Spleen (tissue), 7 donors: ENCODE data around the gene AMY2A.
"Not testable (repeated sequence)": the region's sequence is repeated elsewhere in the genome, so short reads cannot be mapped to it uniquely, and the experiment has no call there.

ENCODE experiments used
- CTCF ChIP-seq, 11 experiments: fragments of 200-600 bp in 7 of 11; fragments of 450-650 bp in 4 of 11; sonication (generic) in 4 of 11; IDR thresholded peaks in 8 of 11; conservative IDR thresholded peaks in 3 of 11; 1 replicate in 7 of 11; 2 replicates in 4 of 11; pipeline versions ENCODE4 v1.4.0 to v1.8.0; 2016 to 2021; ENCODE audit warnings: antibody characterized with exemption in 11 of 11, inconsistent platforms in 4 of 11, mild to moderate bottlenecking in 1 of 11
- POLR2AphosphoS5 ChIP-seq, 3 donors: sonication (generic); formaldehyde crosslinking; IDR thresholded peaks; one replicate each; pipeline ENCODE4 v1.5.1; 2017; ENCODE audit warnings: antibody characterized with exemption in 3 of 3
- donor health status: DM: no; HTN: no; CAD: no; lungs with moderate emphysema.
- donor health status: DM: no; HTN: no; CAD: no.
- donor health status: DM: no; HTN: no; CAD: no.

DNA sequence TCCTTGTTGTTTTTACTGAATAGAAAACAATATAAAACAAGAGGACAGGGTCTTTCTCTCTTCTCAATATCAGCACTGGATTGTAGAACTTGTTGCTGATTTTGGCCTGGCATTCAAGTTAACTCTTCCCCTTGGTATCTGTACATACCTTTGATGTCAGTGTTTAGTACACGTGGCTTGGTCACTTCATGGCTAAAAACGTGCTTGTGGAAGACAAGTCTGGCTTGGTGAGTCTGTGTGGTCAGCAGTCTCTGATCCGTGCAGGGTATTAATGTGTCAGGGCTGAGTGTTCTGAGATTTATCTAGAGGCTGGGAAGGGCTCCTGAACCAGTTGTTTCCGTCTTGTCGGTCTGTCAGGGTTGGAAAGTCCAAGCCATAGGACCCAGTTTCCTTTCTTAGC, 38.2 kb downstream of the AMY2A start, which contains the start of gene AMY1A:
- TF ChIP-seq POLR2AphosphoS5 (IDR thresholded peaks at IDR 0.05); CTCF (IDR thresholded peaks at IDR 0.05 in 8 of 11, conservative IDR thresholded peaks at IDR 0.05 in 3 of 11): not testable (repeated sequence)
